GM18909 (cell line): ENCODE results near the gene PCYT1B.
"Not testable (repeated sequence)": the region's sequence is repeated elsewhere in the genome, so short reads cannot be mapped to it uniquely, and the experiment has no call there.

Experiments
- ATAC-seq: cut with Tn5 transposase; IDR thresholded peaks from one replicate; pipeline ENCODE4 v1.9.1; 2021; ENCODE audit warnings: mild to moderate bottlenecking; ENCODE audit not compliant: unreplicated experiment, poor library complexity

The PCYT1B gene

GRCh38 chrX:24647257-24648058 is at the start of gene PCYT1B:
Gene PCYT1B, minus strand, starts transcription at chrX:24647347. Its CDS starts 242 bp downstream, at chrX:24647105.
- peak; percentile 91 for ATAC-seq

- ATAC-seq = no peak
Measured at GRCh38 chrX:24696294-24696693, 49.1 kb upstream of the PCYT1B start.

GRCh38 chrX:24694825-24695224 is 47.7 kb upstream of the PCYT1B start:
- no peak for ATAC-seq

- ATAC-seq = peak; percentile 93
Measured at GRCh38 chrX:24693453-24694202, 46.5 kb upstream of the PCYT1B start, which contains the start of gene POLA1. Gene POLA1, plus strand, starts transcription at chrX:24693918. Its CDS starts 44 bp downstream, at chrX:24693962.

GRCh38 chrX:24692305-24692704 is 45.2 kb upstream of the PCYT1B start:
- ATAC-seq = no peak

- no peak for ATAC-seq
Measured at GRCh38 chrX:24684048-24684447, 36.9 kb upstream of the PCYT1B start.

GRCh38 chrX:24682739-24683432 is 35.7 kb upstream of the PCYT1B start:
- ATAC-seq = no peak

GRCh38 chrX:24676403-24677024 is 29.4 kb upstream of the PCYT1B start:
- ATAC-seq = no peak

- no peak for ATAC-seq
Measured at GRCh38 chrX:24673424-24673823, 26.3 kb upstream of the PCYT1B start.

- ATAC-seq = no peak
Measured at GRCh38 chrX:24672701-24673190, 25.6 kb upstream of the PCYT1B start.

GRCh38 chrX:24668111-24668510 is 21.0 kb upstream of the PCYT1B start:
- ATAC-seq = no peak

GRCh38 chrX:24662352-24662751 is 15.2 kb upstream of the PCYT1B start:
- no peak for ATAC-seq

GRCh38 chrX:24661292-24661691 is 14.1 kb upstream of the PCYT1B start:
- ATAC-seq = no peak

GRCh38 chrX:24659646-24660045 is 12.5 kb upstream of the PCYT1B start:
- ATAC-seq = no peak

- no peak for ATAC-seq
Measured at GRCh38 chrX:24659106-24659505, 12.0 kb upstream of the PCYT1B start.

GRCh38 chrX:24658421-24658820 is 11.3 kb upstream of the PCYT1B start:
- no peak for ATAC-seq

- ATAC-seq = no peak
Measured at GRCh38 chrX:24657671-24658386, 10.7 kb upstream of the PCYT1B start.

GRCh38 chrX:24655679-24656078 is 8.5 kb upstream of the PCYT1B start:
- not testable (repeated sequence) for ATAC-seq

GRCh38 chrX:24651783-24652182 is 4.6 kb upstream of the PCYT1B start:
- no peak for ATAC-seq

GRCh38 chrX:24648495-24648894 is 1.3 kb upstream of the PCYT1B start:
- no peak for ATAC-seq
